Chondrocyte (in vitro differentiated cells): ENCODE measurements around the gene CSTPP1. TPM values are rescaled to one million over a fixed set of nuclear protein-coding genes. Genes with fewer than 3 reads are reported as not detected.

Source experiments
- DNase-seq: peaks from one replicate; pipeline ENCODE4 v3.0.0; 2021; ENCODE audit warnings: mixed read lengths, low spot score
- H3K27ac Mint-ChIP-seq: one replicate; pipeline ENCODE4 v1.8.0; 2021; ENCODE audit warnings: mild to moderate bottlenecking, moderate library complexity, mixed read lengths; ENCODE audit not compliant: unreplicated experiment
- H3K27me3 Mint-ChIP-seq: 2 replicates; pipeline ENCODE4 v1.8.0; 2021; ENCODE audit warnings: low read depth, mixed read lengths
- H3K36me3 Mint-ChIP-seq: 2 replicates; pipeline ENCODE4 v1.8.0; 2021; ENCODE audit warnings: low read depth, mixed read lengths
- H3K4me1 Mint-ChIP-seq: 2 replicates; pipeline ENCODE4 v1.8.0; 2021; ENCODE audit warnings: low read depth, mild to moderate bottlenecking, mixed read lengths
- H3K4me3 Mint-ChIP-seq: one replicate; pipeline ENCODE4 v1.8.0; 2021; ENCODE audit warnings: mild to moderate bottlenecking, moderate library complexity, mixed read lengths; ENCODE audit not compliant: unreplicated experiment
- H3K9me3 Mint-ChIP-seq: 2 replicates; pipeline ENCODE4 v1.8.0; 2021; ENCODE audit warnings: low read depth, mixed read lengths
- total RNA-seq: library from RNA; stranded (reverse); gene quantifications from 3 replicates; pipeline ENCODE4 v1.2.1, GENCODE V29; 2021
- TF ChIP-seq, protein P1 (sequence below): fragments of 200-600 bp; sonication (generic); IDR thresholded peaks from 2 replicates; pipeline ENCODE4 v1.5.0; 2021; ENCODE audit warnings: antibody characterized with exemption, mild to moderate bottlenecking, moderate library complexity

Gene CSTPP1
- total RNA-seq, 1 donor from 2014 or later = 19.6 TPM

DNA sequence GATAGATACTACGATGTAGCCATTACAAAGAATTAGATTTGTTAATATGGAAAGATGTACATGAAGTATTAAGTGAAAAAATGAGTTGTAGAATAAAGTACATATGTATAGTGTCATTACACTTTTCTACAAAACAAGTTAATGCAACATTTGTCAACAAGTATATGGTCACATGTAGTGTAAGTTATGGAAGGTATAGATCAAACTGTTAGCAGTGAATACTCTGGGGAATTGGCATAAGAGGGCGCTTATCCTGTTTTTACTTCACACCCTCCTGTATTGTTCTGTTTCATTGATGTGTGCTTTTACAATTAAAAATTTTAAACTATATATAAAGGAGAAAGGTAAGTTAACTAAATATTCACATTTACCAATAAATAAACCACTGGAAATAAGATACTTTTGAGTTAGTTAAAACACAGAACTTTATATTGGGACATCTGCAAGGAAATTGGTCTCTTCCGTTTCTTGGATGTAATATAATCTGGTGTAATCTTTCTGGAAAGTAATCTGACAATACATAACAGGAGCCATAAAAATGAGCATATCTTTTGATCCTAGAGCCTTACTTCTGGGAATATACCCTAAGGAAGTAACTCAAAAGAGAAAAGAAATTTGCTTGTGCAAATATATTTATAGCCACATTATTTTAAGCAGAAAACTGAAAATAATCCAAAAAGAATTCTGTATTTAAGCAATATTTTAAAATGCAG is 34.5 kb downstream of the CSTPP1 start:
- Mint-ChIP-seq H3K9me3 (no peaks in the 10 kb centered on the region), H3K27me3 (no peaks in the 10 kb centered on the region), H3K4me3 (no peak overlapping the region), H3K36me3 (no peaks in the 10 kb centered on the region), H3K4me1 (no peaks in the 10 kb centered on the region), H3K27ac (no peak overlapping the region)
- TF ChIP-seq, protein P1, sequence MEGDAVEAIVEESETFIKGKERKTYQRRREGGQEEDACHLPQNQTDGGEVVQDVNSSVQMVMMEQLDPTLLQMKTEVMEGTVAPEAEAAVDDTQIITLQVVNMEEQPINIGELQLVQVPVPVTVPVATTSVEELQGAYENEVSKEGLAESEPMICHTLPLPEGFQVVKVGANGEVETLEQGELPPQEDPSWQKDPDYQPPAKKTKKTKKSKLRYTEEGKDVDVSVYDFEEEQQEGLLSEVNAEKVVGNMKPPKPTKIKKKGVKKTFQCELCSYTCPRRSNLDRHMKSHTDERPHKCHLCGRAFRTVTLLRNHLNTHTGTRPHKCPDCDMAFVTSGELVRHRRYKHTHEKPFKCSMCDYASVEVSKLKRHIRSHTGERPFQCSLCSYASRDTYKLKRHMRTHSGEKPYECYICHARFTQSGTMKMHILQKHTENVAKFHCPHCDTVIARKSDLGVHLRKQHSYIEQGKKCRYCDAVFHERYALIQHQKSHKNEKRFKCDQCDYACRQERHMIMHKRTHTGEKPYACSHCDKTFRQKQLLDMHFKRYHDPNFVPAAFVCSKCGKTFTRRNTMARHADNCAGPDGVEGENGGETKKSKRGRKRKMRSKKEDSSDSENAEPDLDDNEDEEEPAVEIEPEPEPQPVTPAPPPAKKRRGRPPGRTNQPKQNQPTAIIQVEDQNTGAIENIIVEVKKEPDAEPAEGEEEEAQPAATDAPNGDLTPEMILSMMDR = no peak
- no peak for DNase-seq

DNA sequence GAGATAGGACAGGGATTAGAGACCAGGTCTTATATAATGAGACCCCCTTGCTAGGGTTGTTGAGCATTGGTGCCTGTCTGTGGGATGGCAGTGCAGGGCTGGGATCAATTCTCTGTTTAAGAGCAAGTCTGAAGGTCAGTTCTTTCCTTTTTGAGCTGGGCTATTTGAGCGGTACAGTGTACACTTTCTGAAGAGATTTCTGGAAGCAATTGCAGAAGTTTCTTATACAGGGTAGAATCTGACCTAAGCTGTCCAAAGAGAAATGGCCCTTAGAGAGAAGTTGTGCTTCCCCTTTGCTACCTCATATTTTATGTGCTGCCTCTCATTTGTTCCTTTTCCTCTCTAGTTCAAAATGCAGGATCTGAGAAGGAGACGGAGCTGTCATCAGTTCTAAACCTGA is 35.8 kb downstream of the CSTPP1 start:
- Mint-ChIP-seq H3K9me3 (no peaks in the 10 kb centered on the region), H3K27me3 (no peaks in the 10 kb centered on the region), H3K4me3 (no peak overlapping the region), H3K4me1 (peaks cover 9% of the 10 kb centered on the region), H3K27ac (no peak overlapping the region), H3K36me3 (no peaks in the 10 kb centered on the region)
- TF ChIP-seq, protein P1 = no peak
- DNase-seq = no peak

DNA sequence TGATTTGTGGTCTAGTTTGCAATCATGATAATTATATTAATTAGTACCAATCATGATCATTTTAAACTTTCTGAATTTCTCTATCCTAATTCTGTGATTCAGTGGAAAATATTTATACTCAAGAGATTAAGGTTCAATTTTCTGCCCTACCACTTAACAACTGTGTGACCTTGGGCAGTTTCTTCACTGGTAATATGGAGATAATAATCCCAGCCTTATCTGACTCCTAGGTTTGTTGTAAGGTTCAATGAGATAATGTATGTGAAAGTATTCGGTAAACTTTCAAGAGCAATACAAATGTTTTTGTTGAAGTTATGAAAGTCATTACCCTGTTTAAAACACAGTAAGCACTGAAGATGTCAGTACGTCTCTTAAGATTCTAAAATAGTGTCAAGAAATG is 36.3 kb downstream of the CSTPP1 start:
- H3K4me1 Mint-ChIP-seq = peaks cover 13% of the 10 kb centered on the region
- H3K27ac Mint-ChIP-seq = no peak overlapping the region
- H3K4me3 Mint-ChIP-seq = no peak overlapping the region
- no peaks in the 10 kb centered on the region for H3K27me3 Mint-ChIP-seq
- no peaks in the 10 kb centered on the region for H3K36me3 Mint-ChIP-seq
- H3K9me3 Mint-ChIP-seq = no peaks in the 10 kb centered on the region
- TF ChIP-seq, protein P1 = no peak
- DNase-seq = no peak

DNA sequence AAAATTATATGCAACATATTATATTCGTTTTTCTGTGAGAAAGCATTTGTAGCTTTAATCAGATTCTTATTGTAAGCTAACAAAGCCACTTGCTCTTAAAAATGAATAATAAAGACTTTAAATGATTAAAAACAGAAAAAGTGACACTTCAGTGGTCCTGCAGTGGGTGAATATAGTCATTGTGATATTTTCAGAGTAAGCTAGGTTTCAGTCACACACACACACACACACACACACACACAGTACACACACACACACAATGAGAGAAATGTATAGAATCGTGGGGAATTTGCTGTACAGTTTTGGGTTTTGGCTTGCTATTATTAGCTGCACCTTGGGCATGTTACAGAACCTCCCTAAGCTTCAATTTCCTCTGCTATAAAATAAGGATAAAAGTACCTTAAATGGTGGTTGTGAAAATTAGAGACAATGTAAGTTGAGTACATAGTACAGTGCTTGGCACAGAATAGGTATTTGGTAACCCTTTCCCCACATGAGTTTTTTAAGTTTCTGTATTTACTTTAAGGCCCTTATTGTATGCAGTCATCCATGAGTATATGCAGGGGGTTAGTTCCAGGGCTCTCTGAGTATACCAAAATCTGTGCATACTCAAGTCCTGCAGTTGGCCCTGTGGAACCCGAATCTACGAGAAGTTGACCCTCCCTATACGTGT is 39.8 kb downstream of the CSTPP1 start:
- H3K27me3 Mint-ChIP-seq = no peaks in the 10 kb centered on the region
- no peak overlapping the region for H3K27ac Mint-ChIP-seq
- no peaks in the 10 kb centered on the region for H3K9me3 Mint-ChIP-seq
- TF ChIP-seq, protein P1 = no peak
- H3K4me3 Mint-ChIP-seq = no peak overlapping the region
- H3K36me3 Mint-ChIP-seq = no peaks in the 10 kb centered on the region
- peaks cover 22% of the 10 kb centered on the region for H3K4me1 Mint-ChIP-seq
- no peak for DNase-seq

DNA sequence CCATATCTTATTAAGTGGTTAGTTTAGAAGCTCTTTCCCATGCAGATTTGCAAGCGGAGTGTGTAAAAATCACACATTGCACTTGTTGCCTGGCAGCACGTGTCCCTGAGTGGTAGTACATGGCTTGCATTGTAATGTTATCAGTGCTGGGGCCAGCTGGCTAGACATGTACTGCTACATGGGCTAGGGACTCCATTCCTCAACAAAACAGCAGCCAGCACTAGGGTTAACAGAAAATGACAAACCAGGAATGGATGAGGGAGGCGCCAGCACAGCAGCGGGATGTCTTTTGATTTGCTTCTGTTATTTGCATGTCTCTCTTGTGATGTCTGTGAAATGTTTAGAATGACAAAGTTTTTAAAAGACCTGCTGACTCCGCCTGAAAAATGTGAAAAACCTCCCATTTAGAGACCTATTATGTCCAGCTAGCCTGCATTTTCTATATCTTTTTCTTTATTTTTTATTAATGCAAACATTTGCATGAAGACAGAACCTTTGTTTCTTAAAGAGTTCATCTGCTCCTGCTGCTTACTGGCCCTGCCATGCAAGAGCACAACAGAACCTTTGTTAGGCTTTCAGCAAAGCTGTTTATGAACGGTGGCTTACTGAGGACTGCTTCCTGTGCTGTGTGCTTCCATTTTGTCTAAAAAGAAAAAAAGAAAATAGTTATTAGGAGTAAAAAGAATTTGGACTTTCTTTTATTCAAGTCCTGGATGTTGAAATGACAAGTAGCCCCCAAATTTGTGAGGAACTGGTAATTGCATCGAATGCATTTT is 40.7 kb downstream of the CSTPP1 start:
- TF ChIP-seq, protein P1 = no peak
- no peak overlapping the region for H3K27ac Mint-ChIP-seq

More for the DNA sequence above, 40.7 kb downstream of the CSTPP1 start:
- Mint-ChIP-seq H3K36me3 (no peaks in the 10 kb centered on the region), H3K27me3 (no peaks in the 10 kb centered on the region), H3K9me3 (no peaks in the 10 kb centered on the region), H3K4me3 (no peak overlapping the region), H3K4me1 (peaks cover 22% of the 10 kb centered on the region)
- no peak for DNase-seq
